GM18909 (cell line): ENCODE data around the gene MFSD12.

ENCODE experiments used
- ATAC-seq: cut with Tn5 transposase; IDR thresholded peaks from one replicate; pipeline ENCODE4 v1.9.1; 2021; ENCODE audit warnings: mild to moderate bottlenecking; ENCODE audit not compliant: unreplicated experiment, poor library complexity

The MFSD12 gene

DNA sequence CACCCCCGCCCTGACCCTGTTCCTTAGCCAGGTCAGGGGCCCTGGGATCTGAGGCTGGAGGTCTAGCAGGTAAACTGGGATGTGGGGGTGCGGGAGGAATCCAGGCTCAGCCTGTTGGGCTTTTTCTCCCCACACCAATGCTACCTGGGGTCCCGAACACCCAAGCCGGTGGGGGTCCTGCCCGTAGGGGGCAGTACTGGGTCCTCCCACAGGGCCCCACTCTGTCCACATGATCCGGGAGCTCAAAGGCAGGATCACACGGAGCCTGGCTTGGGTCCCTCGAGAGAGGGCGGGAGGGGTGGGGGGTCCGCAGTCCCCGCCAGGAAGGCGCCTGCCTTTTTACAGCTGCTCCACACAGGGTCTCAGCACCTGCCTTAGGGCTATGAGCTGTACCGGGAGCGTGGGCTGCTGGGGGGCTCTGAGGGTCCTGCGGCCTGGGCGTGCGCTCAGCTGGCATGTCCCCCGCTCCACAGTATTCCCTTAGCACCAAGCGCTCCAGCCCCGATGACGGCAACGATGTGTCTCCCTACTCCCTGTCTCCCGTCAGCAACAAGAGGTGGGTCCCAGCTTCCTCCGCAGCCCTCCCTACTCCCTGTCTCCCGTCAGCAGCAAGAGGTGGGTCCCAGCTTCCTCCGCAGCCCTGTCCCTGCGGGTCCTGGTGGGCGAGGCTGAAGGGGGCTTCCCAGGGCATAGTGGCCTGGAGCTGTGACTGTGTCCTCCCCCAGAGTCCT, 30.7 kb downstream of the MFSD12 start:
- ATAC-seq, result no peak

DNA sequence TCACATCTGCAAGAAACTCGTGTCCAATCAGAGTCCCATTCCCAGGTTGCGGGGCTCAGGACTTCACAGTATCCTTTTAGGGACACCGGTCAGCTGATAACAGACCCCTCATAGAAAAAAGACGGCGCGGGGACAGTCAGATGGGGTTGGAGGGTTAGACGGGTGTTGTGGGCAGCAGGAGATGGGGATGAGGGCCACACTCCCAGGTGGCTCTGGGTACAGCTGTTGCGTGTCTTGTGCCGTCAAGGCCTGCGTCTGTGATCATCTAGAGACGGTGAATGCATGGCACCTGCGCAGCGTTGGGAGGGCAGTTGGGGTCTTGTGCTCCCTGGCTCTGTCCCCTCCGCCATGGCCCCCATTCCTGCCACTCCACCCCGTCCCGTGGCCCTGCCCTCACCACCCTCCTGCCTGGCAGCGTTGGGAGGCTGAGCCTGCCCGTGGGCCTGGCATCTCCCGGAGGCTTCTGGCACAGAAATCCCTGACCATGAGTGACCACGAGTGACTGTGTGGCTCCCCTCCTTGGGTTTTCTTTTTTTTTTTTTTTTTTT, 32.4 kb downstream of the MFSD12 start:
- no peak for ATAC-seq

DNA sequence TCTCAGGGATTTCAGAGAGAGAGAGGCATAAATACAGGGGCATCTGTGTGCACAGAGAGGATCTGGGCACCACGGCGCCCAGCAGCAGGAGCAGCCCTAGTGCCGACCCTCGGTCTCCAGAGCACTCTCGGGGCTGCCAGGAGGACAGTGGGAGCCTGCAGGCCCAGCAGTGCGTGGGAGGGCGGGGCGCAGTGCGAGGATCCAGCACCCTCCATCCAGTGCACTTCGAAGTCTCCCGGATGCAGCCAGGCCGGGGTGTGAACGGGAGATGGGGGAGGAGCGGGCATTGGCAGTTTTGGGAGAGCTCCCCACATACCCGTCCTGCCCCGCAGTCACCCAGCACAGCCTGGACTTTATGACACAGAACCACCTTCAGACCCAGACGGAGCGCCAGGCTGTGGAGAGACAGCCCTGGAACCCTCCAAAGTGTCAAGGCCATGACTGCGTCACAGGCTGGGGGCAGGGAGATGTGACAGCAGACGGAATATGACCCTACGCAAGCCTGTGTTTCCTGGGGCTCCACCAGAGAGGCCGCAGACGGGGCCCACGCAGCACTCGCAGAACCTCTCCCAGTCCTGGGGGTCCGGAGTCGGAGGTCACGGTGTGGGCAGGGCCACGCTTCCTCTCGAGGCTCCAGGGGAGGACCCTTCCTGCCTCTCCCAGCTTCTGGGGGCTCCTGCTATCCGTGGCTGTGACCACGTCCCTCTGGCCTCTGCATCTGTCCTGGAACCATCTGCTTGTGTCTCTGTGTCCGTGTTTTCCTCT, 33.1 kb downstream of the MFSD12 start:
- no peak for ATAC-seq

DNA sequence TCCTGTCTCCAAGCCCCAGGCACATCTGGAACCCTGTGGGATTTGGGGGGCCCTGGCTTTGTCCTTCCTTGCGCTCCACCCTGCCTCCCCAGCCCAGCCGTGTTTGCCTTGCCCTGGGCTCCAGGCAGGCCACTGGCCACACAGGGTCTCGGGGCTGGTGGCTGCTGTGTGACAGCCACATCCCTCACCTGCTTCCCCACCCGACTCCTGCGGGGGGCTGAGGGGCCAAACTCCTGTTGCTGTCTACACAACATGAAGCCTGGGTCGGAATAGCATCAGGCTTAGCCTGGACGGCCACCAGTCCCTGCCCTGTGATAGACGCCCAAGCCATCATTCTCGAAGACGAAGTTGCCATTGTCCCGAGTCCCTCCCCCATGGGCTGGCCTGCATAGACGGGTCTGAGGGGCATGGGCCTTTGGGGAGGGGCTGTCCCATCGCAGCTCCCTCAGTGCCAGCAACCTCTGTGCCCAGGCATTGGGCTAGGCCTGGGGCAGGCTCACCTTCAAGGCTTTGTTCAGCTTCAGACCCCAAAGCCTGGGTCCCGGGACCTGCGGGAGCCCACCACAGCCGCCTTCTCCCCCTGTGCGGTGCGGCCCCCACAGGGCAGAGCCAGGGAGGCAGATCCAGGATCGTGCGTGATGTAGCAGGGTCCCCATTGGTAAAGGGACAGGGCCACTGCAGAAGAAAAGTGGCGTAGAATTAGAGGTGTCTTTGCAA, 33.9 kb downstream of the MFSD12 start:
- ATAC-seq, result no peak

DNA sequence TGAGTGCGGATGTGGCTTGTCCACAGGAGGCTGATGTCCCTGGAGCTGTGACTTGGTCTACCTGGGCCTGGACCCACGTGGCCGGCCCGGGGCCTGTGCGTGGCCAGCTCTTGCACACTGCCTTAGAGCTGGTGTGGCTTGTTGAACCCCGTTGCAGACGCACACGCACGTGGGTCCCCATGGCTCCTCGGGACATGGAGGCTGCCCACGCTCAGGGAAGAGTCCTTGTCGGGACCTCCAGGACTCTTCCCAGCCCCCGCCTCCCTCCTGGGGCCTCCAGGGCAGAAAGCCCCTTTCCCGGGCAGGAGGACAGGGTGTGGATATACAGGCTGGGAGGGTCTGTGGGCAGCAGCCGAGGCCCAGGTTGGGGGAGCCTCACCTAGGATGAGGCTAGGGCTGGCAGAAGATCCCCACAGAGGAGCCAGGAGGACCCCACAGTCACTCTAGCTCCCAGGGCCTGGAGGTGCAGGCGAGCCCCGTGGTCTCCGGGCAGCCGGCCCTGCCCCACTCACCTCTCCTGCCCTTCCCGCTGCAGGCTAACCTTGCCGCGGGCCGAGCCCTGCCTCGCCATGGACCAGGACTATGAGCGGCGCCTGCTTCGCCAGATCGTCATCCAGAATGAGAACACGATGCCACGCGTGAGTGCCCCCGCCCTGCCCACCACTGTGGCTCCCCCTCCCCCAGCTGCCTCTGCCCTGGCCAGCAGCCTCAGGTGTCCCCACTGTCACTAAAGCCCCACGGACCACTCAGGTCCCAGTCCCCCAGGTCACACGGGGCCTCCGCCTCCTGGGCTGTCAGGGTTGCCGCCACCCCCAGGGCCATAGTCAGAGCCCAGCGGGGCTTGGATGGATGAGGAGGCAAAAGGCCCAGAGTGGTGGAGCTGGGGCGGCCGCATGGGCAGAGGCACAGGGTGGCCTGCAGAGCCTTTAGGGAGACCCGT, 34.7 kb downstream of the MFSD12 start:
- no peak for ATAC-seq

DNA sequence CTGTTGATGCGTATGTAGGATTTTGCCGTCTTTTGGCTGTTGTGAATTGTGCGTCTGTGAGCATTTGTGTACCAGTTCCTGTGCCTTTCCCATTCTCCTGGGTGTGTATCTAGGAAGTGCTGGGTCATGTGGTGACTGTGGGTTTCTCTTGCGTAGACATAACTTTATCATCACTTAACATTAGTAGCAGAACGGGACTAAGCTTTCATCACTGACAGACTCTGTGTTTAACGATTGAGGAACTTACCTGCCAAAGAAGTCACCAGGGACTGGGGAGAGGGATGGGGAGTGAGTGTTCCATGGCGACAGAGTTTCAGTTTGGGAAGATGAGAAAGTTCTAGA, 36.3 kb downstream of the MFSD12 start:
- no peak for ATAC-seq

DNA sequence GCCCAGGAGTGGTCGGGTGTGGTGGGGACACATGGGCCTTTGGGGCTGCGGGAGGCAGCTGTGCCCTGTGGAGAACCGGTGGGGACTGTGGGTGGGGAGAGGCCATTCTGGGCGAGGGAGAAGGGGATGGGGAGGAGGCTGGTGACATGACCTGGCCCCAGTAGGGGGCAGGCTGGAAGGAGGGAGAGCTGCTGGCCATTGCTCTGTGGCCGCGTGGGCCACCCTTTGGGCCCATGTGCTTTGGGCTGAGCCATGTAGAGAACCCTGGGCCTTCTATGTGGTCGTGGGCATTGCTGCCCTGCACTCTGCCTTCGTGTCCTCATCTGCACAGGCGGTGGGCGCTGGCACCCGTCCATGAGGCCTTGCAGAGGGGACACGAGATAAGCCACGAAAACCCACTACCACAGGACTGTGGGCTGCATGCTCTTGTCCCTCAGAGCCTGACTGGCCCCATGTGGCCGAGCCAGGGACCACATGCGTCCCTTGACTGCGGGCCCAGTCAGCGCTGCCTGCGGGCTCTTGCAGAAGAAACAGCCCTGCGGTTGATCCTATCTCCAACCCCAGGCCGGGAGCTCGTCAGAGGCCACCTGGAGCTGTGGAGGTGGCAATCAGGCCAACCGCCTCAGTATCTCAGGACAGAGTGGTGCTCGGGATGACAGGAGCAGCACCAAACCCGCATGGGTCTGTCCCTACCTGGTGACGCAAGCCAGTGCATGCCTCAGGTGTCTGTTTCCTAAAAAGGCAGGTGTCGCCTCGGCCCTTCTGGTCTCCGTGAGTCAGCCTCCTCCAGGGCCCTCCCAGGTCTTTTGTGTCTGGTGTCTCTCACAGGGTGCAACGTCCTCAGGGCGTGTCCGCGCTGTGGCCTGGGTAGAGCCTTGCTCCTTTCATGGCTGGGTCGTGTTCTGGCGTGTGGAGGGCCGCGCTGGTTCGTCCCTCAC, 37.0 kb downstream of the MFSD12 start:
- no peak for ATAC-seq

DNA sequence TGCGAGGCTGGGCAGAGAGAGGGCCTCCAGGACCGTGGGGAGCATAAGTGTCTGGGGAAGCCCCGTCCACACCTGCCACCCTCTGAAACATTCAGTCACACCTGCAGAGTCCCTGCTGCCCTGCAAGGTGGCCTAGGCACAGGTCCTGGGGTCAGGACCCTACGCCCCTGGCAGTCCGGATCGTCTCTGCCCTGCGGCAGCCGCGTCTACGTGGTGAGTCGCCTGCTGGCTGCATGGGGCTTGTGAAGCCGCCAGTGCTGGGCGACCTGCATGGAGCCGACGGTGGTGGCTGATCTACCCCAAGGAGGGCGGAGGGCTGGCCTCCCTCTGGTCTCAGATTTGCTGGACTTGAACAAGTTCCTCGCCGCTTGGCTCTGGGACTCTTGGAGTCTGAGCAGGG, 38.3 kb downstream of the MFSD12 start:
- no peak for ATAC-seq

DNA sequence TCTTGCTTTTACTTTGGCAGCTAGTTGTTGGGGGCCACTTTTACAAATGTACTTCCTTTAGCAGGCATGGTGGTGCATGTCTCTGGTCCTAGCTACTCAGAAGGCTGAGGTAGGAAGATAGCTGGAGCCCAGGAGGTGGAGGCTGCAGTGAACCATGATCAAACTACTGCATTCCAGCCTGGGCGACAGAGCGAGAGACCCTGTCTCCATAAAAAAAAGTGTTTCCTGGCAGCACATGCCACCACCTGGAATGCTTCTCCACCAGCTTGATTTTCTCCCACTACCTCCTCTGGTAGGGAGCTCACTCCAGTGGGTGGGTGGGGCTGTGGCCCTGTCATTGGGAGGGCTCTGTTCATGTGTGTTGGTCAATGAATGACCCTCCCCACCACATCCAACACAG, 38.7 kb downstream of the MFSD12 start:
- no peak for ATAC-seq

DNA sequence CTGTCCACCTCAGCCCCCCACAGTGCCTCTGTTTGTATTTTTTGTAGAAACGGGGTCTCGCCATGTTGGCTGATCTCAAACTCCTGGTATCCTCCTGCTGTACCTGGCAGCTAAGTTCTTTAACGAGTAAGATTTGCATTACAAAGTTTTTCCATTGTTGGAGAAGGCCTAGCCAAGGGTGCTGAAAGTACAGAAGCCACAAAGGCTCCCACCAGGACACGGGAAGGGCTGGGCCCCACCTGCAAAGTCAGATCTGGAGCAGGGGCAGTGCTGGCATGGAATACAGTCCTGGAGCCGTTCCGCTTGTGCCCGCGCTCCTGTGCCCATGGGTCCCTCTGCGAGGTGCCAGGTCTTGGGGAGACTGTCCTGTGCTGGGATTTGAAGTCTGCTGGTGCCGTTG, 39.1 kb downstream of the MFSD12 start:
- no peak for ATAC-seq

DNA sequence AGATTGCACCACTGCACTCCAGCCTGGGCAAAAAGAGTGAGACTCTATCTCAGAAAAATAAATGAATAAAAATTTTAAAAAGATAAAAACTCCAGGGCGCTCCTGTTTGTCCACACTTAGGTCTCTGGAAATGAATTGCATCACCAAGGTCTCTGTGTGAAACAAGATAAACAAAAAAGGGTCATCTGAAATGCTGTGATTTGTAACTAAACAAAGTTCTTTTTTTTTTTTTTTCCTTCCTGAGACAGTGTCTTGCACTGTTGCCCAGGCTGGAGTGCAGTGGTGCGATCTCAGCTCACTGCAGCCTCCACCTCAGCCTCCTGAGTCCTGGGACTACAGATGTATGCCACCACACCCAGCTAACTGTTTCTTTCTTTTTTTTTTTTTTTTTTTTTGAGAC, 39.7 kb downstream of the MFSD12 start:
- ATAC-seq, result no peak

DNA sequence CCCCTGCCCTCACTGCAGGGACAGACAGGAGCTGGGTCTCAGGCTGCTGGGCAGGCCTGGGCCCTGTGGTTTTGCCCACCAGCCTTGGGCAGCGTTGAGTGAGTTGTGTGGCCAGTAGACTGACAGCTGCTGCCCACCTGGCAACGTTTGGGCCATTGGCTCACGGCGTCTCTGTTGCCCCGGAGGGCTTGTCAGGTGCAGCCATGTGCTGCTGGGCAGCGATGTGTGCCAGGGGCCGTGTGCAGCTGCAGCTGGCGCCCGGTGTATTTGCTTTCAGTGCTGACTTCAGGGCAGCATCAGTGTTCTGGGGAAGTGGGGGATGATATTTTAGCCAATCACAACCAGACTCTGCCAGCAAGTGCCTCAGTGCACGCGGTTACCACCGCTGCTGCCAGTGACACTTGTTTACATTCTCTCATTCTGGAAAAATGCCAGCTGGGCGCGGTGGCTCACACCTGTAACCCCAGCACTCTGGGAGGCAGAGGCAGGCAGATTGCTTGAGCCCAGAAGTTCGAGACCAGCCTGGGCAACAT, 40.6 kb downstream of the MFSD12 start:
- no peak for ATAC-seq

DNA sequence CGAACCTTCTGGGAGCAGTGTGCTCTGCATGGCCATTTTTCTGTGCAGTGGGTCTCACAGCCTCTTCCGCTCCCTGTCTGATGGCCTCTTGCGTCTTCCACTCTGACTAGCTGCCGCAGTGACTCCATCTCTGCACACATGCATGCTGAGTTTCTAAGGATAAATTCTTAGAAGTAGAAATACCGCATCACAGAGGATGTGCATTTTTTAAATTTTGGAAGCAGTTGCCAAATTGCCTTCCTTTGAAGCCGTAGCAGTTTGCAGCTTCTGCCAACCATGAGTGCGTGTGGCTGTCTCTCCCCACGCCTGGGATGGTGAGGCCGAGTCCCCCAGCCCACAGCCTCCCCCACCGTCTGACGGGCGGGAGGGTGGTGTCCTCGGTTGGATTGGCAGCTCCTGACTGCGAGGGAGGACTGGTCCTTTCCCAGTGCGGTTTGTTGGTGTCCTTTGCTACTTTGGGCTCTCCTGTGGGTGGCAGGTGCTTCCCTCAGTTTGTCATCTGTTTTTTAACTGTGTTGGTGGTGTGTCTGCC, 41.4 kb downstream of the MFSD12 start:
- ATAC-seq, result no peak

DNA sequence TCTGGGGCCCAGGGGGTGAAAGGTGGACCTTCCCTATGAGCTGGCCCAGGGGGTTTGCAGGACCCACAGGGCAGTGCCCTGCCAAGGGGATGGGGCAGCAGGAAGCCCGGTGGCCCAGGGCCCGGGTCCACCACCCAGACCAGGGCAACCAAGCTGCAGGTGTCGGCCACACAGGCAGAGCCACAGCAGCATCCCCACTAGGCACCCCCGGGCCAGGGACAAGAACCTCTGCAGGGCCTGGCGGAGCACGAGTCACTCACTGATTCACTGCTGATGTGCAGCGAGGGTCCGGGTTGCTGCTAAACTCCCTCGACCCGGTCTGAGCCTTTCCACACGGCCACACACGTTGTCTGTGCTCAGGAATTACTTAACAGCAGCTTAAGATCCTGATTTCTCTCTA, 42.5 kb downstream of the MFSD12 start:
- no peak for ATAC-seq

DNA sequence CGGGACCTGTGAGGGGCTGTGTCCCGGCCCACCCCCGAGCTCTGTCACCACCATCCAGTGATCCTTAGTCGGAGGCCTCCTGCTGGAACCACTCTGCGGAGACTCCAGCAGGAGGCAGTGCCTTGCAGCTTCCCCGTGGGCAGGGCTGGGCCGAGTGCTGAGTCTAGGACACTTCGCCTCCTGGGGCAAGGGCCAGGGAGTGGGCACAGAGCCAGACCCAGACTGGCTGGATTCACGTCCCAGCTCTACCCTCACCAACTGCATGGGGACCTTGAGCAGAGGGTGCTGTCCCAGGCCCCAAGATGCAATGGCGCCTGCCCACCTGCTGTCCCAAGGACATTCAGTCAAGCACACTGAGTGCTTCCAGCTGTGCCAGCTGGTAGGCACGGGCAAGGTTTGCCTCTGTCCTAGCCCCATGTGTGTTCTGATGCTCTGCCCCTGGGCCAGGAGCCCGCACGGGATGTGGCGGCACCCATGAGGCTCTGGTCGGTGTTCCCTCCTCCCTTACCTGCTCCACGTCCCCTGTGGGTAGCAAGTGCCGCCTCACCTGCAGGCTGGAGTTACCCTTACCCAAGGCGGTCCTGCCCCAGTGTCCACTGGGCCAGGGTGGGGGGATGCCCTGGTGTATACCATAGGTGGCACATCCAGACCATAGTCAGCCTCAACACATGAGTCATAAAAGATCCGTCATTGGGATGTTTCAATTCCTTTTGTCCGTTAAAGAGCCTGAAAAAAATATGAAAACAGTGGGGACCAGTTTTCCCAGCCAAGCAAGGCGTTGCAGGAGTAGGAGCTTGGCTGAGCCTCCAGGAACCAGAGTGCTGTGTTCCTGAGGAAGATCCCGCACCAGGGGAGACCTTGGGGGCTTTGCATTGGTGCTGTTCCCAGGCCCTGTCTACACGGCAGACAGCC, 43.9 kb downstream of the MFSD12 start:
- no peak for ATAC-seq

DNA sequence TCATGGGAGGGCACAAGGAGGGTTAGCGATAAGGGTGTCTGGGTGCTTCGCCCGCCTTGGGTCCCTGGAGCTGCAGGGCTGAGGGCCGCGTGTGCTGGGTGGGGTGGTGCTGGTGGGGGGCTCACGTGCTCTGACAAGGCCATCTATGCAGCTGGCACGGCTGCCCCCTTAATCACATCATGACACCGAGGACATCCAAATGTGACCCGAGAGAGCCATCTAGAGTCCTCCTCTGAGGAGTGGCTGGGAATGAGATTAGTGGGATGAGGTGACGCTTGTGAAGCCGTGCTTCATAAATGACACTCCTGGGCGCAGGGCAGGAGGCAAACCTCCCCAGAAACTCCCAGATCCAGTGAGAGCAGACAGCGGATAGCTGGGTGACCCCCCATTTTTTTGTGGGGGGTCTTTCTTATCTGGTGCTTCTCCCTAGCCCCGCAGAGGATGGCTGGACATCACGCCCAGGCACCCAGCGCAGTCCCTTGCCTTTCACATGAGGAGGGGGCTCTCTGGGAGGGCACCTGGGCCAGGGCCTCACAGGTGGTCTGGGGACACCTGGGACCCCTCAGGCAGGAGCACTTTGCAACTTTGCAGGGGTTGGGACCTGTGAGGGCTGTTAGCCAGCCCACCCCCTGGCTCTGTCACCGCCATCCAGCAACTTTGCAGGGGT, 44.7 kb downstream of the MFSD12 start:
- ATAC-seq, result no peak
